HG03060 (cell line): ENCODE results near the gene PPAN.

ENCODE experiments used
- ATAC-seq: cut with Tn5 transposase; IDR thresholded peaks from one replicate; pipeline ENCODE4 v1.9.1; 2021; ENCODE audit warnings: low read depth, moderate number of reproducible peaks; ENCODE audit not compliant: unreplicated experiment

The PPAN gene

DNA sequence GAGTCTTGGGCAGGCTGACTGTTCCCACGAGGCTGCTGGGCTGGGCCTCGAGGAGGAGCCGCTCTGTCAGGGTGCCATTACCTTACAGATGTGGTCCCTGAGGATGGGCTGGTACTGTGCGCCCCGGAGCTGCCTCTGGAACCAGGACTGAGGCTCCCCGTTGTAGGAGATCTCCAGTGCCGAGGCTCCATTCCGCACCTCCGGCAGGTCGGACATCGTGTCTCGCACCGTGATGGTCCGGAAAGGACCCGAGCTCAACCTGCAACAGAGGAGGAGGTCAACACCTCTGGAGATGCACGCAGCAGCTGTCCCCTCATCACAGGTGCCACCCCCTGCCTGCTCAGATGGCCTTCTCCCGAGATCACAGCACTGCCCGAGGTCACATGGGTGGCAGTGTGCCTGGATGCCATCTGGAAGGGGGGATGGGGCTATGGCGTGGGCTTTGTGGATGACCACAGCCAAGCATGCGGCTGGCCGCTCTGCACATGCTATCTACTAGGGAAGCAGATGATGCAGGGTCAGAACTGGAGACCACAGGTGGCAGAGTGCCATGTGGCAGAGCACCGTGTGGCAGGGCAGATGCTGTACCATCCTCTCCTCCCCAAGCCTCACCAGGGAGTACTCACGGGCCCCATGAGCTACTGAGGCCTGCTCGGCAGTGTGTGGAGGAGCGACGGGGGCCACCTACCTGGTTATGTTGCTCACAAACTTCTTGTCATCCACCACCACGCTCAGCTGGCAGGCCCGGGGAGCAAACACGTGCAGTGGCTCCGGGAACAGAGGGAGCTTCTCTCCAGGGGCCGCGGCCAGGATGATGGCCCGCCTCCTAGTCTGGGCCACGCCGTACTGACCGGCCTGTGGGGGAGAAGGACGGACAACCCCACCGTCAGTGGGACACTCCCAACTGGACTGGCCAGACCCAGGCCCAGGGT is 31.9 kb downstream of the PPAN start:
- ATAC-seq: no peak

DNA sequence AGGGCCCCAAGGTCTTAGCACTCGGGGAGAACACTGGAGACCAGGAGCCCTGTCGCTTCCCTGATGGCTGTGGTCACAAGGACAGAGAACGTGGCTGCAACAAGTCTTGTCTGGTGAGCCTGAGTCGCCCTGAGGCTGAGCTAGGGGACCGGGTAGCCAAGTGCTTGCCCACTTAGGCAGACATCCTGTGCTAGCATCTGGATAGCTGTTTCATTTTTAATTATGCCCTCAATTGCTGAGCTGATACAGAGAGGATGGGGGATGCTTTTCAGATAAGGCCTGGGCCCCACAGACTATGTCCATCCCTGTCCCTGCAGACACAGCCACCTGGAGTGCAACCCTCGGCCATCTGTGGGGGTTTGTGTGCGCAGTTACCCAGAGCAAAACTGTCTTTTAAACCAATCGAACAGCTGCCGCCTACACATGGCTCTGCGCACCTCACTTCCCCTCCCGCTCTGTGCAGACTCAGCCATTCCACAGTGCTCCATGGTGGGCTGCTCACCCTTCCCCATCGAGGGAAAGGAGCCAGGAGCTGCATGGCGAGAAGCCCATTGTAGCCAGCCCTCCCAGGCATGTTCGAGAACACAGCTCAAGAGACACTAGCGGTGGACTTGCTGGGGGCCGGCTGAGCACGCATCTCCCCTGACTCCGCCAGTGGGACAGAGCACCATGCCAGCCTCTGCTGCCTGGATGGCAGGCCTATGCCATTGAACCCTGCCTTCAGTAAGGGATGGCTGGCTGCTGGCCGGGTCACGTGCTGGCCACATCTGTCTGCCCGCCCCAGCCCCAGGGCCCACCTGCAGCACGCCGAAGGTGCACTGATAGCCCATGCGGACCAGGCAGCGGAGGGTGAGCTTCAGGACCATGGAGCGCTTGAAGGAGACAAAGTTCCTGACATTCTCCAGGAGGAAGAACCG is 33.0 kb downstream of the PPAN start:
- ATAC-seq: no peak

DNA sequence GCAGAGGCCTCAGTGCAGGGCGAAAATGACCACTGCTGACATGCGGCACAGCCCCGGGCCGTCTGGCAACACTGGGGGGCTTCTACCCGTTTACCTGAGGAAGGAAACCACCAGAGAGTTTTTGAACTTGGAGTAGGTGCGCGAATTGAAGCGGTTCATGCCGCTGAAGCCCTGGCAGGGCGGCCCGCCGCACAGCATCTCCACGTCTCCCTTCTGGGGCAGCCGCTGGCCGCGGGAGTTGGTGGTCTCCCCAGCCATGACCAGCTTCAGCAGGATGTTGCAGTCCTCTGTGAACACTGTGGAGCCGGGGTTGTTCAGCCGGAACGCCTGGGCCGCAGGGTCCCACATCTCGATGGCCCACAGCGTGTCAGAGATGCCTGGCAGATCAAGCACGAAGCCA is 33.8 kb downstream of the PPAN start:
- ATAC-seq: no peak

DNA sequence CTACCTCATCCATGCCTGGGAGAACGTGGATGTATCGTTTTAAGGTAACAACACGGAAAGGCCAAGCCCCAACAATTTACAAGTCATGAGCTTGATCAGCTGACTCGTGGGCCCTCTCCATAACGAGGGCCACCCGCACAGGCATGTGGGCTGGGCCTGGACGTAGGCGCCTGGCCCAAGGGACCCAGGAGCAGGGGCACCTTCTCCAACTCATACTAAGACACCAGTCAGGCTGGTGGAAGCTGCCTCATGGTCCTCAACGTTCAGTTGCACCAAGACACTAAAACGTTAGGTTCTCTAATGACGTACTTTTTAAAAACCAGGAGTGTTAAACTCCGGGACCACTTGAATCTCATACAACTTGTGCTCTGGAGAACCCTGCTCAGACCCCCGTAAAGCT is 35.3 kb downstream of the PPAN start:
- no peak for ATAC-seq

DNA sequence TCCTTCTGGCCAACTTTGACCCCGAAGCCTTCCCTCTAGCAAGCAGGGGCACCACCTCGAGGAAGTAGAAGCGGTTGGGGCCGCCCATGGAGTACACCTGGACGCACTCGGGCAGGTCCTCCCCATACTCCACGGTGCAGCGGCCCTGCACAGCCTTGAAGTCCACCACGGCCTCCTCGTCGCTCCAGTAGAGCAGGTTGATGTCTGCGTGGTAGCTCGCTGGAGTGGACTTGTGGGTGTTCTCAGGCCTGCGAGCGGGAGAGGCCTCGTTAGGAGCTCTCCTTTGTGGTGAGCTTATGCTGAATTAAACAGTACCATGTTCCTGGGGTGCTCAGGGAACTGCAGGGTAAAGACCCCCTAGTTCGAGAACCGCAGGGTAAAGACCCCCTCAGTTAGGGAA is 35.8 kb downstream of the PPAN start:
- no peak for ATAC-seq

DNA sequence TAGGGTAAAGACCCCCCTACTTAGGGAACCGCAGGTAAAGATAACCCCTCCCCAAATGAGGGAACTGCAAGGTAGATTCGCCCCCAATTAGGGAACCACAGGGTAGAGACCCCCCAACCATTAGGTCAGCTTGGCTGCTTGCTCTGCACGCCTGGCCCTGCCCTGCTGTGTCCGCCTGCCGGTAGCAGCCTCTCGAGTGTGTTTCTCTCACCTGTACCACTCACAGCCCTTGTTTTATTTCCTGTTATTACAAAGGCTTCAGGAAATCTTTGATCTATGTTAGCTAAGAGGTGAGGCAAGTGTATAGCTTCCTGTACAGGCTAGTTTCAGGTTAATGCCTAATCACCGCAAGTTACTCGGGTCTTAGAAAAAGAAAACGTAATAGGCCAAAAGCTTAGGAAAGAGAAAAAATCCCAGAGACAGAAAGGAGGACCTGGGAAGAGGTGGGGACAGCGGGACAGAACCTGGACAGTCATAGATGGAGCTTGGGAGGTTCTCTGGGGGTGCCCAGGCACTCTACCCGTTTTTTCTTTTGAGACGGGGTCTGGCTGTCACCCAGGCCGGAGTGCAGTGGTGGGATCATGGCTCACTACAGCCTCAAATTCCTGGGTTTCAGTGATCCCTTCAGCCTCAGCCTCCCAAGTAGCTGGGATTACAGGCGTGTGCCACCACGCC is 36.7 kb downstream of the PPAN start:
- ATAC-seq: no peak

DNA sequence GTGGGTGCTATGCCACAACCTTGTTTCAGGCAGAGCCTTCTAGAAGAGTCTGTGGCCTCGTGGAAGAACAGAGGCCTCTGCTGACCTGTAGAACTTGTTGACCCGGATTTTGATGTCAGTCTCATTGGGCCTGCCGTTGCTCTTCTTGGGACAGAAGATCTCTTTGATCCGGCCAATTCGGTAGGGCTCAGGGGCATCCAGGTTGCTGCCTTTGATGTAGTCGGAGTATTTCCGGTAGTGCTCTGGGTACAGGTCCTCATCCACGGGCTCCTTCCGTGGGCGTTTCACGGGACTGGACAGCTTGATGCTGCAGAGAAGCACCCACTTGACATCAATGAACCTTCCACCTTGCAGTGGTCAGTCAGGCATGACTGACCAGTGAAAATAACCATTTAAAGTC is 37.5 kb downstream of the PPAN start:
- no peak for ATAC-seq

DNA sequence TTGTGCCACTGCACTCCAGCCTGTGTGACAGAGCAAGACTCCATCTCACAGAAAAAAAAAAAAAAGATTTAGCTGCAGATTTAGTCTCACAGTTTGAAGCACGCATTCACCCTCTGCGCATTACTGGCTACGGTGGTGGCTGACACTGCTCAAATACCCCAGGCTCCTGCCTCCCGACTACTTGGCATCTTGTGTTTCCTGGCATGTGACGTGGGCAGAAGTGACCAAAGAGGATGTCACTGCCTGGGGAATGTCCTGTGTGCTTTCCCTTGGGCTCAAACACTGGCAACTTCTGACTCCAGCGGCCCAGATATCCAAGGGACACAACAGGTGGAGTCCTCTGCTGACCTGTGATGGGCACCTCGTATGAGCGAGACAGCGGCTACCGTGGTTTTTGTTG is 38.2 kb downstream of the PPAN start:
- ATAC-seq: no peak

DNA sequence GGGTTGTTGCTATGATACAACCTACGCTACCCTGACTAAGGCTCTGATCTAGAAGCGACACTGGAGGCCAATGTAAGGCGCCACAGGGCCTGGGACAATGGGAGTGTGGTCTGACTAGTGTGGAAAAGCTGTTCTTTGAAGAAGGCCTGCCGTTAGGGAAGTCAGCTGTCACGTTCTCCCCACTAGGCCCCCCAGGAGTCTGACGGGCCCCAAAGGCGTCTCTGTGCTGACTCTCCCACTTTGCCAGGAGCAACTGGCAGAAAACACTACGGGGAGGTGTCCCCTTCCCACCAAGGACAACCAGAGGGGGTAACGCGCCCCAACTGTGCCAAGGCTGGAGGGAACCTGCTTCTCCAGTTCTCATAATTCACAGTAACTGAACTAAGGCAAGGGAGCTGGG is 38.9 kb downstream of the PPAN start:
- no peak for ATAC-seq

DNA sequence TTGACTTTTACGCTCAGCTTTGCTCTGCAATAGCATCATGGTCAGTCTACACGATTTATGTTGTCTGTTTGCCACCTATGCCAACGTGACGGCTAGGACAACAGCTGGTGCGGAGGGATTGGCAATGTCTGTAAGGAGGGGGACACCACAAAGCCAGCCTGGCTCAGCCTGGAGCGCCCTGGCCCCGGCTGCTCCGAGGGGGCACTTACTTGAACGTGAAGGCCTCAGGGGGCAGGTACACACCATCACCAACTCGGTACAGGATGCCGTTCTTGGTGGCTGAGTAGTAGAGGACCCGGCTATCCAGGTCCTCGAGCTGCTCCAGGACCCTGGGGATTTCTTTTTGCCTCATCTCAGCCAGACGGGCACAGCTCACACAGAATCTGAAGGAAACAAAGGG is 40.0 kb downstream of the PPAN start:
- ATAC-seq: no peak

DNA sequence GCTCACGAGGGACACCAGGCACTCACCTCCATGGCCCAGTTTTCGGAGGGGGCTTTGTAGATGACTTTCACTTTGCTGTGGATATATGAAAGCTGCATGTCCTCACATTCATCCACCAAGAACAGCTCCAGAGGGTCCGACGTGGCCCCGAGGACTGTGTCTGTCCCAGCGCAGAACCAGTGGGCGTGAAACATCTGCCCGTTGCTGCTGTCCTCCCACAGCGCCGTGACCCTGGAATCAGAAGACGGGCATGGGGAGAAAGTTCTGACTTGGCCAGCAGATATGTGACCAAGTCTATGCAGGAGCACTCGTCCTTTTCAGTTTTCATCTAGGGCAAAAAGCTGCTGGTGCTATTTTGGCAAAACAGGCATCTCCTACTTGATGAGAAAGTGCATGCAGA is 43.3 kb downstream of the PPAN start:
- no peak for ATAC-seq

DNA sequence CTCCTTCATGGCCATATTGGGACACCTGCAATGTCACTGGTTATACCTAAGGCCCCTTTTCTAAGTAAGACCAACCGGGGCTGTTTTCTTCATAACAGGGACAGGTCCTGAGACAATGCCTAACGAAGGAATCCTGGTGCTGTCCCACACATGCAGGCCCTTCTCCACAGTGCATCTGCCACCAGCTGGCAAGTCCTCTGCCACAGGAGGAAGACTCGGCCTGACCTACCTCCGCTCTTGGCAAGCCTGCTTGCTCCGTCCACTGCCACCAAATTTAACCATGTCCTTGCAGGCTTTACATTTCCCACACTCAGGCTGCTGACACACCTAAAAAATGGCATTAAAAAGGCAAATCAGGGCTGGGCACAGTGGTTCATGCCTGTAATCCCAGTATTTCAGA is 45.4 kb downstream of the PPAN start:
- ATAC-seq: no peak

DNA sequence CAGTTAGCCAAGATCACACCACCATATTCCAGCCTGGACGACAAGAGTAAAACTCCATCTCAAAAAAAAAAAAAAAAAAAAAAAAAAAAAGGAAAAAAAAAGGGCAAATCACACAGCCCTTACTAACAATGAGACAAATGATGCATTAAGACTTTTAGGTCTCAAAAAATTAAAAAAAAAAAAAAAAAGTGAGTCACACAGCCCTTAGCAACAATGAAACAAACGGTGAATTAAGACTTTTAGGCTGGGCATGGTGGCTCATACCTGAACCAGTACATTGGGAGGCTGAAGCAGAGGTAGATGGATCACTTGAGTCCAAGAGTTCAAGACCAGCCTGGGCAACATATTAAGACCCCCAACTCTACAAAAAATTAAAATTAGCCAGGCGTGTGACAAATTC is 45.9 kb downstream of the PPAN start:
- ATAC-seq: no peak

DNA sequence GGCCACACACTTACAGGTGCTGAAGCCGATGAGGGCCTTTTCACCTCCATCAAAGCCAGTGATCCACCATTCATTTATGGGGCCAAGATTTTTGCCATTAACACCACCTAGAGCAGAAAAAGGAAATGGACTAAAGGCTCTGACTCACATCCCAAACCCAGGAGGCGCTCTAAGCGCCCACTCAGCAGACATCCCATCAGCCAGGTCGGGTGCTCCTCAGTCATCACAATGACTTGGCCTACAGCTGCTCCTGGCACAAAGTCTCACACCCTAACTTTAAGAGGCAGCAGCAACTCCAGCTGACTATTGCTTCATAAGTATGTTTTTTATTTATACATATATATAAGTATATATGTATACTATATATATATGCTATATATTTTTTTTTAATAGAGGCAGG is 49.7 kb downstream of the PPAN start:
- no peak for ATAC-seq

DNA sequence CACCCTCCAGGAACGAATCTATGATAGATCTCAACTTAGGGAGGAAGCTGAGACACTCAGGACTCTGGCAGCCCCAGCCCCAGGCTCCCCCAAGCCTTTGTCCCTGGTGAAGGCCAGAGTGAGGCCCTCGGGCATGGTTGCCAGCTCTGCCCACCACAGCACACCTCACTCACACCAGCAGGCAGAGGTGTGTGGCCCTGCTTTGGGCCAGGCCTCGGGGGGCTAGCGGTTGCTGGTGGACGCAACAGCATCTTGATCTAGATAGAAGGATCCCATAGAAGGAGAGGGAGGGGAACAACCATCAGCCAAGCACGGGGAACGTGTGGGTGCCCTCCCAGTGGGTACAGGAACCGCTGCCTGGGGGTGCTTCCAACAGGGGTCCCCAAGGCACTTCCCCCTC is 51.9 kb downstream of the PPAN start:
- no peak for ATAC-seq

DNA sequence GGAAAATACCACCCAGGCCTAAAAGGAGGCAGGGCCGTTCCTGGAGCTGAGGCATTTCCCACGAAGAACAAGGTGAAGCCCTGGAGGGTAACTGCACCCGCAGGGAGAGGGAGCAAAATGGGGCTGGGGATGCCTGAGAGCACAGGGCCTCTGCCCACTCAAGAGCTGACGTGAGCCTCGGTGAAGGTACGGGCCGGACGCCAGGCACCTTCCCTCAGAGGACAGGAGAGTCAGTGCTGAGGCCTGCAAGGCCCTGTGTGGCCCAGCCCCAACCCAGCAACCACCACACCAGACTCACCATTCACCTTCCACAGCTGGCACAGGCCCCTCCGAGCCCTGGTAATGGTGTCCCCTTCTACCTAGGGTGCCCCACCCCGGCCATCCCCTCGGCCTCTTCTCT is 52.3 kb downstream of the PPAN start:
- ATAC-seq: no peak

DNA sequence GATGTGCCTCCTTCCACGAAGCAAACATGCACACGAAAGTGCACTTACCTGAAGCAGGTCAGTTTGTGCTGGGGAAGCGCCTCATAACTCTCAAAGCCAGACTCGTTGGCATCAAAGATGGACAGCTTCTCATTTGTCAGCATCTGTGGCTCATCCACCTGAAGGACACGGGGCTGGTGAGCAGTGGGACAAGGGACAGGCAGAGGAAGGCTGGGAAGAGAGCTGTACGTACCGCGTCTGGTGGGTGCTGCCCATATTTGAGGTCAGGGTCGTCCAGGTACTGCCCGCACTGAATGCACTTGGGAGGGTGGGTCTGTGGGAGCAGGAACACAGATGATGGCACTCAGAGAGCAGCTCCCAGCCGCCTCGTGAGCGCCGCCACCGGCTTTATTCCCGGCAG is 53.4 kb downstream of the PPAN start:
- no peak for ATAC-seq
